Measurements from ENCODE around the gene CNTNAP4. TPM values are rescaled to one million over a fixed set of nuclear protein-coding genes. Genes with fewer than 3 reads are reported as not detected.

Gene CNTNAP4
- total RNA-seq, 1 donor from 2014 or later: not detected

DNA sequence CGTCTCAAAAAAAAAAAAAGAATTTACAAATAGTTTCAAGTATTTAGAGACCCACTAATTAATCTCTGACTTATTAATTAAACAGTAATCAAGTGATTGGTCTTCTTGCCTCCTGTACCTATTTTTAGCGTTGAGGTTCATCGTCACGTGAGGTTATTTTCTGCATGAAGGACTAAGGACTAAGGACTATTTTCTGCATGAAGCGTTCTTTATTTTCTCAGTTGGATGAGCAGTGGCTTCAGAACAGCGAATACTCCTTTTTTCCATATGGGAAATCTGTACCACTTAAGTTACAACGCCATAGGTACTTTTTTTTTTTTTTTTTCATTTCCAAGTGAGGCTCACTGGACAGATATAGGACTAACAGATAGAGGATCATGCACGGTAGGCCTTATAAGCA, 224.9 kb downstream of the CNTNAP4 start:
- H3K36me3 Mint-ChIP-seq (ENCODE audit: low read depth): no peaks in the 10 kb centered on the region
- peaks cover 2% of the 10 kb centered on the region for H3K27me3 Mint-ChIP-seq (ENCODE audit: low read depth)
- TF ChIP-seq, protein P1, sequence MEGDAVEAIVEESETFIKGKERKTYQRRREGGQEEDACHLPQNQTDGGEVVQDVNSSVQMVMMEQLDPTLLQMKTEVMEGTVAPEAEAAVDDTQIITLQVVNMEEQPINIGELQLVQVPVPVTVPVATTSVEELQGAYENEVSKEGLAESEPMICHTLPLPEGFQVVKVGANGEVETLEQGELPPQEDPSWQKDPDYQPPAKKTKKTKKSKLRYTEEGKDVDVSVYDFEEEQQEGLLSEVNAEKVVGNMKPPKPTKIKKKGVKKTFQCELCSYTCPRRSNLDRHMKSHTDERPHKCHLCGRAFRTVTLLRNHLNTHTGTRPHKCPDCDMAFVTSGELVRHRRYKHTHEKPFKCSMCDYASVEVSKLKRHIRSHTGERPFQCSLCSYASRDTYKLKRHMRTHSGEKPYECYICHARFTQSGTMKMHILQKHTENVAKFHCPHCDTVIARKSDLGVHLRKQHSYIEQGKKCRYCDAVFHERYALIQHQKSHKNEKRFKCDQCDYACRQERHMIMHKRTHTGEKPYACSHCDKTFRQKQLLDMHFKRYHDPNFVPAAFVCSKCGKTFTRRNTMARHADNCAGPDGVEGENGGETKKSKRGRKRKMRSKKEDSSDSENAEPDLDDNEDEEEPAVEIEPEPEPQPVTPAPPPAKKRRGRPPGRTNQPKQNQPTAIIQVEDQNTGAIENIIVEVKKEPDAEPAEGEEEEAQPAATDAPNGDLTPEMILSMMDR (IDR thresholded peaks at IDR 0.05): no peak
- H3K27ac Mint-ChIP-seq (ENCODE audit: unreplicated experiment): no peak overlapping the region
- H3K4me3 Mint-ChIP-seq (ENCODE audit: unreplicated experiment): no peak overlapping the region
- no peaks in the 10 kb centered on the region for H3K9me3 Mint-ChIP-seq (ENCODE audit: low read depth)
- no peaks in the 10 kb centered on the region for H3K4me1 Mint-ChIP-seq (ENCODE audit: low read depth)
- no peak for DNase-seq (ENCODE audit: low spot score)

DNA sequence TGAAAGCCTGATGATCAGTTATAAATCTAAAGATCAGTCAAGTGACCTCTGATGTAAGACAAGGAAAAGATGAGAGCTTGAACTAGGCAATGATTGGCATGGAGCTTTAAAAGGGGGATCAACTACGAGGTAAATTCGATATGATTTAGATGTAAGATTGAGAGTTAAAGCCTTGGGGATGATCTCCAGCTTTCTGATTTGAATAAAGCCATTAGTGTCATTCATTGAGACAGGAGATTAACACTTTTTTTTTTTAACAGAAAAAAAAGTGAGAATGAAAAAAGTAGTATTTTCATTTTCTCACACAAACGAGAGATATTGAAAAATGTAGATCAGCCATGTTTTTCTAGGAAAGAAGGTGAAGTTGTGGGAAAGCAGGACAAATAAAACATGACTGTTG, 225.4 kb downstream of the CNTNAP4 start:
- Mint-ChIP-seq H3K27me3 (ENCODE audit: low read depth) (peaks cover 2% of the 10 kb centered on the region), H3K4me3 (ENCODE audit: unreplicated experiment) (no peak overlapping the region), H3K4me1 (ENCODE audit: low read depth) (no peaks in the 10 kb centered on the region), H3K36me3 (ENCODE audit: low read depth) (no peaks in the 10 kb centered on the region), H3K27ac (ENCODE audit: unreplicated experiment) (no peak overlapping the region), H3K9me3 (ENCODE audit: low read depth) (no peaks in the 10 kb centered on the region)
- DNase-seq (ENCODE audit: low spot score): no peak
- TF ChIP-seq, protein P1 (IDR thresholded peaks at IDR 0.05): no peak

DNA sequence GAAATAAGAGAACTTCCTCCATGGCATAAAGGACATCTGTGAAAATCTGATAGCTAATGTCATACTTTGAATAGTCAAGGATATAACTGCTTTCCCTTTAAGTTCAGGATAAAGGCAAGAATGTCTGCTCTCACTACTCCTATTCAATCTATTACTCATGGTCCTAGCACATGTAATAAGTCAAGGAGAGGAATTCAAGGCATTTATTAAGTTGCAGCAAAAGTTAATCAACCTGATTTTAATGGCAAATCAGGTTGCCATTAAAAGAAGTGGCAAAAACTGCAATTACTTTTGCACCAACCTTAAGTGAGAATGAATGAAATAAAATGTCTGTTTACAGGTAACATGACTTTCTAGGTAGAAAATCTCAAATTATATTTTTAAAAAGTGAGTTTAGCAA, 225.9 kb downstream of the CNTNAP4 start:
- no peaks in the 10 kb centered on the region for H3K9me3 Mint-ChIP-seq (ENCODE audit: low read depth)
- peaks cover 2% of the 10 kb centered on the region for H3K27me3 Mint-ChIP-seq (ENCODE audit: low read depth)
- DNase-seq (ENCODE audit: low spot score): no peak
- no peaks in the 10 kb centered on the region for H3K4me1 Mint-ChIP-seq (ENCODE audit: low read depth)
- no peak overlapping the region for H3K4me3 Mint-ChIP-seq (ENCODE audit: unreplicated experiment)
- H3K27ac Mint-ChIP-seq (ENCODE audit: unreplicated experiment): no peak overlapping the region
- TF ChIP-seq, protein P1 (IDR thresholded peaks at IDR 0.05): no peak
- H3K36me3 Mint-ChIP-seq (ENCODE audit: low read depth): no peaks in the 10 kb centered on the region

DNA sequence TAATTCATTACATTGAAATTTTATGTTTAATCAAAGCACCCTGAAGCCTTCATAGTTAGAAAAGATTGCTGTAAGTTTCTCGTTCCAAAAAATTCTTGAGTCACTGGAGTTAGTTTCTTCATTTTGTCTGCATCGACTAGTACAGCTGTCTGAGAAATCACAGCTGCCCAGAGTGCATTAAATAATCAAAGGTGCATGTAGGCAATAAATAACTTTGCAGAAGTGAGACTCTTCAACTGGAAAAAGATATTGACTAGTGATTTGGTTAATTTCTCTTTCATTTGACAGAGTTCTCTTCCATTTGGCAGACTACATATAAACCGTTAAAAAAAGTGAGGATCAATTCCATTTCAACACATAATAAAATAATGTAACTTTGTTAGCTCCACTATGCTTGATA, 234.0 kb downstream of the CNTNAP4 start:
- H3K4me1 Mint-ChIP-seq (ENCODE audit: low read depth): no peaks in the 10 kb centered on the region
- TF ChIP-seq, protein P1 (IDR thresholded peaks at IDR 0.05): no peak
- H3K36me3 Mint-ChIP-seq (ENCODE audit: low read depth): no peaks in the 10 kb centered on the region
- no peaks in the 10 kb centered on the region for H3K9me3 Mint-ChIP-seq (ENCODE audit: low read depth)
- no peak overlapping the region for H3K27ac Mint-ChIP-seq (ENCODE audit: unreplicated experiment)
- no peak overlapping the region for H3K4me3 Mint-ChIP-seq (ENCODE audit: unreplicated experiment)
- no peak for DNase-seq (ENCODE audit: low spot score)
- H3K27me3 Mint-ChIP-seq (ENCODE audit: low read depth): peaks cover 4% of the 10 kb centered on the region

DNA sequence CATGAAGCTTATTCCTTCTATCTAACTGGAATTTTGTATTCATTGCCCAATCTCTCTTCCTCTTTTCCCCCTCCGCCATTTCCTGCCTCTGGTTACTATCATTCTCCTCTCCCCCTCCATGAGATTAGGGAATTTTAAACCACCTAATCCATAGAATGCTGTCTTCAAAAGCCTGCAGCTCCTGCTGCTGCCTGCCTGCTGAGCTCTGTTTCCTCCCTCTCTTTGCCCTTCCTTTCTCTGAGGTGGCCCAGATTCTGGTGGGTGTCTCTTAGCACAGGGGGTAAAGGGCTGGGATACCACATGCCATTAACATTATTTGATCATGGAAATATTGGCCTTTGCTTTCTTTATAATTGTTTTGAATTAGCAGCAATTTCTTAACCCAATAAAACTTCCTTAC, 241.6 kb downstream of the CNTNAP4 start:
- no peak for DNase-seq (ENCODE audit: low spot score)
- Mint-ChIP-seq H3K27me3 (ENCODE audit: low read depth) (peaks cover 4% of the 10 kb centered on the region), H3K9me3 (ENCODE audit: low read depth) (no peaks in the 10 kb centered on the region), H3K27ac (ENCODE audit: unreplicated experiment) (no peak overlapping the region), H3K36me3 (ENCODE audit: low read depth) (no peaks in the 10 kb centered on the region), H3K4me1 (ENCODE audit: low read depth) (no peaks in the 10 kb centered on the region), H3K4me3 (ENCODE audit: unreplicated experiment) (no peak overlapping the region)
- TF ChIP-seq, protein P1 (IDR thresholded peaks at IDR 0.05): no peak

Data from chondrocyte (in vitro differentiated cells).